ENCODE measurements around the gene AFF1. TPM values are rescaled to one million over a fixed set of nuclear protein-coding genes. Genes with fewer than 3 reads are reported as not detected.
A peak's percentile ranks its signal among the peaks of the same experiment; 100 is the strongest.

AFF1 gene
- total and polyA plus RNA-seq, 5 donors = 63.4 to 86.6 (median 83.1) TPM

DNA sequence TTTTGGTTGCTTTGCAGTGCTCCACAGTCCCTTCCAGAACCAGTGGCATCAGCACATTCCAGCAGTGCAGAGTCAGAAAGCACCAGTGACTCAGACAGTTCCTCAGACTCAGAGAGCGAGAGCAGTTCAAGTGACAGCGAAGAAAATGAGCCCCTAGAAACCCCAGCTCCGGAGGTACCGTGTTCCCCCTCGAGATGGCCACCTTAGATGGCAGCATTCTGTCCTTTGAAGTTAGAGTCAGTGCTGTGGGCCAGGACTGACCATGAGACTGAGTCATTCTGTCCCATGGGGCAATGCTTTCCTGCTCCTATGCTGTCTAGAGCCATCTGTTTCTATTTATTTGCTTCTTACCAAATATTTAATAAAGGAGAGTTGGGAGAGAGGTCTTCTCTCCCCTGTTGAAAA, 173.3 kb downstream of the AFF1 start:
- Histone ChIP-seq H3K4me3 (ENCODE audit: low read length) (no peak overlapping the region), H3K27me3 (ENCODE audit: control insufficient read depth, insufficient read depth) (no peaks in the 10 kb centered on the region), H3K4me1 (ENCODE audit: control insufficient read depth, insufficient read depth, low read length) (peaks cover 6% of the 10 kb centered on the region), H3K27ac (ENCODE audit: low read length) (peak overlapping the region; percentile 82), H3K9me3 (ENCODE audit: control insufficient read depth, low read length) (no peaks in the 10 kb centered on the region)
- intact Hi-C loops (cut with DNase I) = no loop called here
- 40% methylated on average over 5 of the region's 5 CpGs for WGBS
- ATAC-seq (peak; percentile 81 to 83), DNase-seq (no peak)

DNA sequence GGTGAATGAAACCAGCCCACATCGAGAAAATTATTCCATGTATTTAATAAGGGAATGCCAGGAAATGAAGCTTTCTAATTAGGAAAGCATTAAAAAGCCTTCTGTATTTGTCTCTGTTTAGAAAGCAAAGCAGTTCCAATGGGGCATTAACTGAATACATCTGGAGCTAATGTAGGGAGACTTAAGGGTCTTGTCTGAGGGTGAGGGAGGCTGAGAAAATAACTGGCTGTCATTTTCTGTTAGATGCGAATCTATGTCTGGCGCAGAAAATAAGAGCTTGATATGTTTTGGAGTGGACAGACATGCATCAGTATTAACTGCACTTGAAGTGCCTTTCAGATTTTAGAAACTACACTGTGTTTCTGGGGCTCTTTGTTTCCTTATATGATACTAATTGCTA, 174.3 kb downstream of the AFF1 start:
- WGBS = 77% methylated on average over 3 of the region's 3 CpGs
- ATAC-seq = no peak
- peaks cover 4% of the 10 kb centered on the region for H3K4me1 ChIP-seq (ENCODE audit: control insufficient read depth, insufficient read depth, low read length)
- no peak for DNase-seq
- H3K27ac ChIP-seq (ENCODE audit: low read length) = no peak overlapping the region
- no peaks in the 10 kb centered on the region for H3K9me3 ChIP-seq (ENCODE audit: control insufficient read depth, low read length)
- intact Hi-C loops (cut with DNase I) = no loop called here
- no peak overlapping the region for H3K4me3 ChIP-seq (ENCODE audit: low read length)
- H3K27me3 ChIP-seq (ENCODE audit: control insufficient read depth, insufficient read depth) = no peaks in the 10 kb centered on the region

DNA sequence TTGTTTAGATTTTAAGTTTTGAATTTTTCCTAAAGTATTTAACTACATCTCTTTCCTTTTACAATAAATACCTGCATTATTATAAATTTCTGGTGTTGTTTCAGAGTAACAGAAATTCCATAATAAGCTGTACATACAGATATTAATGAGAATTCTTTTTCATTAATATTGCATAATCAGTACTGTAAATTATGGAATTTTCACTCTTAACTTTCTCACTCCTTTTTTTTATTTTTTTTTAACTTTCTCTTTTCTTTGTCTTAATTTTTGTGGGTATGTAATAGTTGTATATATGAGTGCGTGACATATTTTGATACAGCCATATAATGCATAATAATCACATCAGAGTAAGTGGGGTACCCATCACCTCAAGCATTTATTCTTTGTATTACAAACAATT, 175.1 kb downstream of the AFF1 start:
- intact Hi-C loops (cut with DNase I) = no loop called here
- no peak for ATAC-seq
- H3K27me3 ChIP-seq (ENCODE audit: control insufficient read depth, insufficient read depth) = no peaks in the 10 kb centered on the region
- no peaks in the 10 kb centered on the region for H3K9me3 ChIP-seq (ENCODE audit: control insufficient read depth, low read length)
- peaks cover 6% of the 10 kb centered on the region for H3K4me1 ChIP-seq (ENCODE audit: control insufficient read depth, insufficient read depth, low read length)
- no peak overlapping the region for H3K27ac ChIP-seq (ENCODE audit: low read length)
- no peak overlapping the region for H3K4me3 ChIP-seq (ENCODE audit: low read length)
- WGBS = 98% methylated on average over 1 of the region's 1 CpG
- no peak for DNase-seq

GRCh38 chr4:87112063-87112462, 177.3 kb downstream of the AFF1 start:
- H3K27ac ChIP-seq (ENCODE audit: low read length) = no peak overlapping the region

GRCh38 chr4:87114245-87115062, 179.6 kb downstream of the AFF1 start:
- no peak overlapping the region for H3K4me3 ChIP-seq (ENCODE audit: low read length)
- peaks cover 5% of the 10 kb centered on the region for H3K4me1 ChIP-seq (ENCODE audit: control insufficient read depth, insufficient read depth, low read length)
- 86% methylated on average over 24 of the region's 24 CpGs for WGBS
- DNase-seq (peak in 2 of 3 donors; percentile 57 to 75), ATAC-seq (peak in 1 of 2 donors; percentile 25)
- H3K27ac ChIP-seq (ENCODE audit: low read length) = no peak overlapping the region
- no peaks in the 10 kb centered on the region for H3K27me3 ChIP-seq (ENCODE audit: control insufficient read depth, insufficient read depth)
- intact Hi-C loops (cut with DNase I) = no loop called here
- H3K9me3 ChIP-seq (ENCODE audit: control insufficient read depth, low read length) = no peaks in the 10 kb centered on the region

More at GRCh38 chr4:87112063-87112462, 177.3 kb downstream of the AFF1 start:
- WGBS = 85% methylated on average over 4 of the region's 4 CpGs
- intact Hi-C loops (cut with DNase I) = no loop called here
- H3K27me3 ChIP-seq (ENCODE audit: control insufficient read depth, insufficient read depth) = no peaks in the 10 kb centered on the region
- DNase-seq (no peak), ATAC-seq (peak in 1 of 2 donors; percentile 71)
- peaks cover 6% of the 10 kb centered on the region for H3K4me1 ChIP-seq (ENCODE audit: control insufficient read depth, insufficient read depth, low read length)
- no peak overlapping the region for H3K4me3 ChIP-seq (ENCODE audit: low read length)
- no peaks in the 10 kb centered on the region for H3K9me3 ChIP-seq (ENCODE audit: control insufficient read depth, low read length)

GRCh38 chr4:87116231-87116630, 181.4 kb downstream of the AFF1 start:
- H3K4me3 ChIP-seq (ENCODE audit: low read length) = no peak overlapping the region
- H3K9me3 ChIP-seq (ENCODE audit: control insufficient read depth, low read length) = no peaks in the 10 kb centered on the region
- H3K27me3 ChIP-seq (ENCODE audit: control insufficient read depth, insufficient read depth) = no peaks in the 10 kb centered on the region
- 60% methylated on average over 1 of the region's 1 CpG for WGBS
- no peak overlapping the region for H3K27ac ChIP-seq (ENCODE audit: low read length)
- DNase-seq (no peak), ATAC-seq (no peak)
- H3K4me1 ChIP-seq (ENCODE audit: control insufficient read depth, insufficient read depth, low read length) = peaks cover 11% of the 10 kb centered on the region
- intact Hi-C loops (cut with DNase I) = no loop called here

DNA sequence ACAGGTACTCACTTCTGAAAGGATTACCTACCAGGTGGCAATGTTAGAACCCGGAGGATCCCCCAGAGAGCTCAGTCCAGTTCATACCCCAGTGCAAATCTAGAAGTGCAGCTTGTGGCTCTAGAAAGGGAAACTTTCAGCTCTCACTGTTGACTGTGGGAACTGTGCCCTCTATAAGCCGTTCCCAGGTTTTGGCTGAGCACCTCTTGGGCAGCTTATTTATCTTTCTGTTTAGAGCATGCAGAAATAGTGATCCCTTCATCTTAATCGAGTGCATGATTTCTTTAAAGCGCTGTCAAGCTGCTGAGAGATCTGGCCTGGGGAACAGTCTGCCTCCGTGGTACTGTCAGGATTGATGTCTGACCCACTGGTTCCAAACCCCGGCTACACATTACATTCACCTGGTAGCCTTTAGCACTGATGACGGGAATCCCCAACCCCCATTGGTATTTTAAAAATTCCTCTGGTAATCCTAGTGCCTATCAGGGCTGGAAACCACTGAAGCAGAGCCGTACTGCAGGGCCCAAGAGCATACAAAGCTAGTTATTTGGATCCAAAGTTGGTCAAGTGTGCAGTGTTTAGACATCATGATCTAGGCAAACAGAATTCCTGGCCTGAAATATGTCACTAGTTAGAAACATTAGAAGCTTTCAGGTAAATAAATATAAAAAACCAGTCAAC, 182.4 kb downstream of the AFF1 start:
- no peaks in the 10 kb centered on the region for H3K9me3 ChIP-seq (ENCODE audit: control insufficient read depth, low read length)
- DNase-seq (no peak), ATAC-seq (no peak)
- intact Hi-C loops (cut with DNase I) = no loop called here
- H3K4me3 ChIP-seq (ENCODE audit: low read length) = no peak overlapping the region
- H3K27ac ChIP-seq (ENCODE audit: low read length) = peak overlapping the region; percentile 70
- H3K4me1 ChIP-seq (ENCODE audit: control insufficient read depth, insufficient read depth, low read length) = peaks cover 15% of the 10 kb centered on the region
- 61% methylated on average over 8 of the region's 8 CpGs for whole genome bisulfite sequencing
- H3K27me3 ChIP-seq (ENCODE audit: control insufficient read depth, insufficient read depth) = no peaks in the 10 kb centered on the region

GRCh38 chr4:87117732-87118075, 182.9 kb downstream of the AFF1 start:
- H3K27me3 ChIP-seq (ENCODE audit: control insufficient read depth, insufficient read depth) = no peaks in the 10 kb centered on the region
- H3K9me3 ChIP-seq (ENCODE audit: control insufficient read depth, low read length) = no peaks in the 10 kb centered on the region
- ATAC-seq (no peak), DNase-seq (no peak)
- H3K4me3 ChIP-seq (ENCODE audit: low read length) = no peak overlapping the region
- WGBS = 81% methylated on average over 5 of the region's 5 CpGs
- peaks cover 16% of the 10 kb centered on the region for H3K4me1 ChIP-seq (ENCODE audit: control insufficient read depth, insufficient read depth, low read length)
- intact Hi-C loops (cut with DNase I) = no loop called here
- no peak overlapping the region for H3K27ac ChIP-seq (ENCODE audit: low read length)

DNA sequence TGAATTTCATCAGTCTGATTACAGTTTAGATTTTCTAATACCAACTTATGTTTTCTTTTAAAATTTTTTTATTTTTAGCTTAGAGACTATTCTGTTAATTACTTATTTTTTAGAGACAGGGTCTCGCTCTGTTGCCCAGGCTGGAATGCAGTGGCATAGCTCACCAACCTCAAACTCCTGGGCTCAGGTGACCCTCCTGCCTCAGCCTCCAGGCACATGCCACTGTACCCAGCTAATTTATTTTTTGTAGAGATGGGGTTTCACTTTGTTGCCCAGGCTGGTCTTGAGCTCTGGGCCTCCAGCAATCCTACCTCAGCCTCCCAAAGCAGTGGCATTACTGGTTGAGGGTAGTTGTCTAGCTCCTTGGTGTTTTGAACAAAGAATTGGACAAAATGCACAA, 183.6 kb downstream of the AFF1 start:
- H3K4me3 ChIP-seq (ENCODE audit: low read length) = no peak overlapping the region
- H3K4me1 ChIP-seq (ENCODE audit: control insufficient read depth, insufficient read depth, low read length) = peaks cover 16% of the 10 kb centered on the region
- DNase-seq = no peak
- H3K9me3 ChIP-seq (ENCODE audit: control insufficient read depth, low read length) = no peaks in the 10 kb centered on the region
- ATAC-seq = no peak
- WGBS = 98% methylated on average over 1 of the region's 1 CpG
- intact Hi-C loops (cut with DNase I) = no loop called here
- H3K27me3 ChIP-seq (ENCODE audit: control insufficient read depth, insufficient read depth) = no peaks in the 10 kb centered on the region
- no peak overlapping the region for H3K27ac ChIP-seq (ENCODE audit: low read length)

- H3K9me3 ChIP-seq (ENCODE audit: control insufficient read depth, low read length) = no peaks in the 10 kb centered on the region
- H3K4me1 ChIP-seq (ENCODE audit: control insufficient read depth, insufficient read depth, low read length) = peaks cover 16% of the 10 kb centered on the region
- 91% methylated on average over 2 of the region's 2 CpGs for WGBS
- no peak for DNase-seq
- ATAC-seq = no peak
- H3K27me3 ChIP-seq (ENCODE audit: control insufficient read depth, insufficient read depth) = no peaks in the 10 kb centered on the region
- no peak overlapping the region for H3K27ac ChIP-seq (ENCODE audit: low read length)
- no peak overlapping the region for H3K4me3 ChIP-seq (ENCODE audit: low read length)
- intact Hi-C loops (cut with DNase I) = no loop called here
These were observed 184.0 kb downstream of the AFF1 start for GRCh38 chr4:87118826-87119225.

GRCh38 chr4:87120010-87120409, 185.2 kb downstream of the AFF1 start:
- 64% methylated on average over 4 of the region's 4 CpGs for WGBS

More at GRCh38 chr4:87120010-87120409, 185.2 kb downstream of the AFF1 start:
- no peaks in the 10 kb centered on the region for H3K27me3 ChIP-seq (ENCODE audit: control insufficient read depth, insufficient read depth)
- peak overlapping the region; percentile 86 for H3K27ac ChIP-seq (ENCODE audit: low read length)
- H3K4me1 ChIP-seq (ENCODE audit: control insufficient read depth, insufficient read depth, low read length) = peaks cover 14% of the 10 kb centered on the region
- intact Hi-C loops (cut with DNase I) = no loop called here
- H3K9me3 ChIP-seq (ENCODE audit: control insufficient read depth, low read length) = no peaks in the 10 kb centered on the region
- DNase-seq = no peak
- peak overlapping the region; percentile 19 for H3K4me3 ChIP-seq (ENCODE audit: low read length)
- ATAC-seq = no peak

Data from right cardiac atrium (tissue), 5 donors.